ENCODE measurements around the gene NT5C3B. TPM values are rescaled to one million over a fixed set of nuclear protein-coding genes. Genes with fewer than 3 reads are reported as not detected.
A peak's percentile ranks its signal among the peaks of the same experiment; 100 is the strongest.
"Not testable (repeated sequence)": the region's sequence is repeated elsewhere in the genome, so short reads cannot be mapped to it uniquely, and the experiment has no call there.

NT5C3B gene
- total RNA-seq, 1 donor from 2014 or later = 43.6 TPM

DNA sequence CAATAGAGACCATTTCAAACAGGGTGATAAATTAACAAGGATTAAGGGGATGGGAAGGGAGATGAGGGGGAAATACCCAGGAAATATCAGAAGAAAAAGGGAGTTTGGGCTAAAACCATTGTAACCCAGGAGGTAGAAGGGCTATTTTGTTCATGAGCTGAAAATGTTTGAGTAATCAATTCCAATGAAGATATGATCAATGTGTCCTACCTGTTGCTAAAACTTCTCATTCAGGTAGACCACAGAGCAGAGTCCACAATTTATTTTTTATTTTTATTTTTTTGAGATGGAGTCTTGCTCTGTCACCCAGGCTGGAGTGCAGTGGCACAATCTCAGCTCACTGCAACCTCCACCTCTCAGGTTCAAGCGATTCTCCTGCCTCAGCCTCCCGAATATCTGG, 3.4 kb upstream of the NT5C3B start:
- DNase-seq = not testable (repeated sequence)

DNA sequence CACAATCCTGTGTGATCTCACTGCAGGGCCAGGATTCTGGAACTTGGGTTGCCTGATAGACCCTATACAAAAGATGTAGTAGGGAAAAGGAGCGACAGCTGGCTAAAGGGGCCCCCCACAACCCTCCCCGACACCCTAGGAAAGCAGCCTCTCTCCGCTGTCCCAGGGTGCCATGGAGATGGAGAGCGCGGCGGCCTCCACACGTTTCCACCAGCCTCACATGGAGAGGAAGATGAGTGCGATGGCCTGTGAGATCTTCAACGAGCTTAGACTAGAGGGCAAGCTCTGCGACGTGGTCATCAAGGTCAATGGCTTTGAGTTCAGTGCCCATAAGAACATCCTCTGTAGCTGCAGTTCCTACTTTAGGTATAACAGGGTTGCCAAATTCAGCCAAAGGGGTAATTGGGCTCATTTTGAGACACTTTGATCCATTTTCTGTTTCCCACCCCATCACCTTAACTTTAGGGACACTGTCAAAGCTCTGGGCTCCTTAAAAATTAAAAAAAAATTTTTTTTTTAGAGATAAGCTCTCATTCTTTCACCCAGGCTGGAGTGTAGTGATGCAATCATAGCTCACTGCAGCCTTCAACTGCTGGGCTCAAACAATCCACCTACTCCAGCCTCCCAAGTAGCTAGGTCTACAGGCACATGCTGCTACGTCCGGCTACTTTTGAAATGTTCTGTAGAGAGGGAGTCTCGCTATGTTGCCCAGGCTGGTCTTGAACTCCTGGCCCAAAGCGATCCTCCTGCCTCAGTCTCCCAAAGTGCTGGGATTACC, 1.9 kb upstream of the NT5C3B start, which contains the start of gene KLHL10:
TSS of gene KLHL10 (plus strand) at position 65 of the 778 bp plus-strand sequence. CDS start at position 173, 108 bp downstream.
- DNase-seq = no peak

DNA sequence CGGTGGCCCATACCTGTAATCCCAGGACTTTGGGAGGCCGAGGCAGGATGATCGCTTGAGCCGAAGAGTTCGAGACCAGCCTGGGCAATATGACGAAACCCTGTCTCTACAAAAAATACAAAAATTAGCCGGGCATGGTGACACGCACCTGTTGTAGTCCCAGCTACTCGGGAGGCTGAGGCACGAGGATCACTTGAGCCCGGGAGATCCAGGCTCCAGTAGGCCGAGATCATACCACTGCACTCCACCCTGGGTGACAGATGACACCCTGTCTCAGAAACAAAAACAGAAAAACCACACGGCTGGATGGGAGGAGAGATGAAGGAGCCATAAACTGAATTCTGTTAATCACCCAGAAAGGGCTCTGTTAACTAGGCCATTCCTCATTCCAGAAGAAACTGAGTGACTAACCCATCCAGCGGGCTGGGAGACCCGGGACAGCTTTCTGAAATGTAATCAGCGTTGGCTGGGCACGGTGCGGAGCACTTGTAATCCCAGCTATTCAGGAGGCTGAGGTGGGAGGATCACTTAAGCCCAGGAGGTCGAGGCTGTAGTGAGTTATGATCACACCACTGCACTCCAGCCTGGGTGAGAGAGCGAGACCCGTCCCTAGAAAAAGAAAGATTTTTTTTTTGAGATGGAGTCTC, 641 bp upstream of the NT5C3B start:
- DNase-seq = no peak

DNA sequence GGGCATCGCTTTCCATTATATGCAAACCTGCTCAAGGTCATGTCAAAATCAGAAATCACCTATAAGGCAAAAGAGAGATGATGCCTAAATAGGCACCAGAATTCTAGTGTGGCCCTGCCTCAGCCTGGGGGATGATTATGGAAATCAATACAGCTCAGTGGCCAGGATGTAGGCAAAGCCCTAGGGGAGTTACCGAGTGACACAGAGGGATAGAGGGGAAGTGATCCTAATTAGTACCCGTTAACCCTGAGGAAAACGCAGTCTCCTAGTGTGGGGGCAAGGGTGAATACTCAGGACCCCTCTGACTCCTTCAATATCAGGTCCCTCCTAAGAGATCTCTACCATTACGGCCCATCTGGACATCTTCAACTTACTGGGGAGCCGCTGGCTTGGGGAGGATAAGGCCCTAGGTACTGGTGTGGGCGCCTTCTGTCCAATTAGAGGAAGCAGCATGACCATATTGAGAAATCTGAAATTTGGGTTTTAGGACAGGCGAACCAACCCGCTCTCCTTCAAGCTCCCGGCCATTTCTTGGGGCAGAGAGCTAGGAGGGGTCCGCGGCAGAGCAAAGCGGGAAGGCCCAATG, 725 bp downstream of the NT5C3B start:
- no peak for DNase-seq

DNA sequence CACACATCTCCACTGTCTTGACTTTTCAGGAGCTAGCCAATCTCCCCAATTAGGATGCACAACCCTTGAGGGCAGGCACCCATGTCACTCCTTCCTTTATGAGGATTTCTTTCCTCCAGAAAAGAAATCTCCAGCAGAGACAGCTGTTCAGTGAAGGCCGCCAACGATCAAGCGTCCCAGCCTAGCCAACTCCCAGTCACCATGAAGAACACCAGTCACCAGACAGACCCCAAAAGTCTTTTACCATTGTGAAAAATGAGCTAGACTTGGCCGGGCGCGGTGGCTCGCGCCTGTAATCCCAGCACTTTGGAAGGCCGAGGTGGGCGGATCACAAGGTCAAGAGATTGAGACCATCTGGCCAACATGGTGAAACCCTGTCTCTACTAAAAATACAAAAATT, 6.1 kb downstream of the NT5C3B start:
- not testable (repeated sequence) for DNase-seq

DNA sequence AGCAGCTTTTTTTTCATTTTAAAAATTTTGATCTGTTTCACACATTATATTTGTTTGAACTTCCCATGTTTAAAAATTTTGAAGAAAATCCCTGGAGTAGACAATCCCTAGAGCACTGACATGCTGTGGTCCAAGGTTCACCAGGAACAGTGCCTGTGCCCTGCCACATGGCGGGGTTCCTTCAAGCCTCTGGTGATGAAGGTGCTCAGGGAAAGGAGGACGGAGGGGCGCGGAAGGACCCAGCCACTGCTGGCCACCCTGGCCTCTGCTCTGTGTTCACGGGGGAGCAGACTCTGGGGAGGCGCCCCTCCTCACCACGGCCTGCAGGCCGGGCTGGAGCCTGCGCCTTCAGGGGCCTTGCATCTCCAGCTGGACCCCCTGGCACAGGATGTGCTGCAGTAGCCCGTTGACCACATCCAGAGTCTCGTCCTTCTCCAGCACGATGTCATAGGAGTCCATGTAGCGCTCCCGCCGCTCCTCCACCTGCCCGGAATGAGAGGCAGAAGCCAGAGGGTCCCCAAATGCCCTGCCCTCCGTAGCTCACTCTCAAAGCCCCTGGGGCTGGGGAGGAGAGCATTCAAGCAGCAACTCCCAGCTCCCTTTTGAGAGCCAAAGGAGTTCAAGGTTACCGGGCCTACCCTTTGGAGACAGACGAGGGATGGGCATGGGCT, 10.7 kb downstream of the NT5C3B start:
- no peak for DNase-seq

DNA sequence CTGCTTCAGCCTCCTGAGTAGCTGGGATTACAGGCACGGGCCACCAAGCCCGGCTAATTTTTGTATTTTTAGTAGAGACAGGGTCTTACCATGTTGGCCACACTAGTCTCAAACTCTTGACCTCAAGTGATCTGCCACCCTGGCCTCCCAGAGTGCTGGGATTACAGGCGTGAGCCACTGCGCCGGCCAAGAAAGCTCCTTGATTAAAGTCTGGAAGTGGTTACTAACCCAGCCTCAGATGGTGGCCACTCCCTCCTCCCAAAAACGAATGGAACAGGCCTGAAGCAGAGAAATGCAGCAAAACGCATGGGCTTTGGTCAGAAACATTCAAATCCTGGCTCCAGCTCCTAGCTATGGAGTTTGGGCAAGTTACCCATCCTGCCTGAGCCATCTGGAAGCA, 11.9 kb downstream of the NT5C3B start:
- no peak for DNase-seq

DNA sequence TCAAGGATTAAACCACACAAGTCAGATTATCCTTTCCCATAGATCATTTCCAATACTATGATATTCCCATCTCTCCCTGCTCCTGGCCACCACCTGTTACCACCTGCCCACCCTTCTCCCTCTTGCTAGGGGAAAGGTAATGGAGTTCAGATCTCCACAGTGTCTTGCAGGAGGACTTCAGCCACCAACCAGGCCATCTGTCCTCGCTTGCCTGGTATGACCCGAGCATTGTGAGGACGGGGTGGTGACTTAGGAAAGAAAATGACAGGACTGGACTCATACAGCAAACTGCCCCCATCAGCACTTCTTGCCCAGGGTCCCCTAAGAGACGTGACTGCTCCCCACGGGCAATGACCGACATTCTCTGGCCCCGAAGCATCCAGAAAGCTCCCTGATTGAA, 12.5 kb downstream of the NT5C3B start:
- DNase-seq = no peak

DNA sequence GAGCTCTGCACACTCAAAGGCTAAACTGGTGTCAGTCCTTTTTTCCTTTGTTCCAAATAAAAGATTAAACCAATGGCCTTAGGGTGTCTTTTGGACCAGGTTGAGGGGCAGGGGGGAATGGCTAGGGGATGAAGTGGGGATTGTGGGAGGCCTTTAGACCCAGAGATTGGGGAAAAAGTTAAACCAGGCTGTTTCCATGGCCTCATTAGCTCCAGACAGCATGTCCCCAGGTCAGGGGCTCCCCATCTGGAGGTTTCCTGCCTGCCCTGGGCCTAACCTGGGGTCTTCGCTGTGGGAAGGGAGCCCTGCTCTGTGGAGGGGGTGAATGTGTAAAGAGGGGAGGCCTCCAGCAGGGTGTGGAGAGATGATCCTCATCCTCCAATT, 12.9 kb downstream of the NT5C3B start:
- DNase-seq = no peak

DNA sequence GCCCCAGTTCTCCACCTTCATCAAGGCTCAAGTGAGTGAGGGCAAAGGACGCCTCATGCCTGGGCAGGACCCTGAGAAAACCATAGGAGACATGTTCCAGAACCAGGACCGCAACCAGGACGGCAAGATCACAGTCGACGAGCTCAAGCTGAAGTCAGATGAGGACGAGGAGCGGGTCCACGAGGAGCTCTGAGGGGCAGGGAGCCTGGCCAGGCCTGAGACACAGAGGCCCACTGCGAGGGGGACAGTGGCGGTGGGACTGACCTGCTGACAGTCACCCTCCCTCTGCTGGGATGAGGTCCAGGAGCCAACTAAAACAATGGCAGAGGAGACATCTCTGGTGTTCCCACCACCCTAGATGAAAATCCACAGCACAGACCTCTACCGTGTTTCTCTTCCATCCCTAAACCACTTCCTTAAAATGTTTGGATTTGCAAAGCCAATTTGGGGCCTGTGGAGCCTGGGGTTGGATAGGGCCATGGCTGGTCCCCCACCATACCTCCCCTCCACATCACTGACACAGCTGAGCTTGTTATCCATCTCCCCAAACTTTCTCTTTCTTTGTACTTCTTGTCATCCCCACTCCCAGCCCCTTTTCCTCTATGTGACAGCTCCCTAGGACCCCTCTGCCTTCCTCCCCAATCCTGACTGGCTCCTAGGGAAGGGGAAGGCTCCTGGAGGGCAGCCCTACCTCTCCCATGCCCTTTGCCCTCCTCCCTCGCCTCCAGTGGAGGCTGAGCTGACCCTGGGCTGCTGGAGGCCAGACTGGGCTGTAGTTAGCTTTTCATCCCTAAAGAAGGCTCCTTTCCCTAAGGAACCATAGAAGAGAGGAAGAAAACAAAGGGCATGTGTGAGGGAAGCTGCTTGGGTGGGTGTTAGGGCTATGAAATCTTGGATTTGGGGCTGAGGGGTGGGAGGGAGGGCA, 13.6 kb downstream of the NT5C3B start:
- no peak for DNase-seq

DNA sequence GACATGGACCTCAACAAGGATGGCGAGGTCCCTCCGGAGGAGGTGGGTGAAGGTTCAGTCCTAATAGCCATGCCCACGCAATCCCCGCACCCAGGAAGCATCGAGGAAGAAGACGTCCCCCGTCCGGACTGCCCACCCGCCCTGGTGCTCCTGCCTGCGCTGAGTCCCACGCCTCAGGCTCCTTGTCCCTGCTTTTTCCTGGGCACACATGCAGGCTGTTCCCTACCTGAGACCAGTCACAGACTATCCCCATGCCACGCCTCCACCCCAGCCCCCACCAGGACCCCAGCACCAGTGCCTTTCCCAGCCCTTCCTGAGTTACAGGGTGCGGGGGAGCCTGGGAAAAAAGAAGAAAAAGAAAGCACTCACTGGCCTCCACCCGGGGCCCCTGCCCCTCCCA, 14.3 kb downstream of the NT5C3B start:
- no peak for DNase-seq

DNA sequence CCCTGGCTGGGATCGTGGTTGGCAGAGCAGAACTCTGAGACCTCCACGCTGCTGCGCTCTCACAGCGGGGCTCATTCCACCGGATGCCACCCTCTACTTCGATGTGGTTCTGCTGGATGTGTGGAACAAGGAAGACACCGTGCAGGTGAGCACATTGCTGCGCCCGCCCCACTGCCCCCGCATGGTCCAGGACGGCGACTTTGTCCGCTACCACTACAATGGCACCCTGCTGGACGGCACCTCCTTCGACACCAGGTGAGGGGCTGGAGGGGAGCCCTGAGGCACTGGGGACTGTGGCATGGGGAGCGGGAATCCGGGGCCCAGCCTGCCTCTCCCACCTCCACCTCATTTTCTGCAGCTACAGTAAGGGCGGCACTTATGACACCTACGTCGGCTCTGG, 18.0 kb downstream of the NT5C3B start:
- DNase-seq = no peak

DNA sequence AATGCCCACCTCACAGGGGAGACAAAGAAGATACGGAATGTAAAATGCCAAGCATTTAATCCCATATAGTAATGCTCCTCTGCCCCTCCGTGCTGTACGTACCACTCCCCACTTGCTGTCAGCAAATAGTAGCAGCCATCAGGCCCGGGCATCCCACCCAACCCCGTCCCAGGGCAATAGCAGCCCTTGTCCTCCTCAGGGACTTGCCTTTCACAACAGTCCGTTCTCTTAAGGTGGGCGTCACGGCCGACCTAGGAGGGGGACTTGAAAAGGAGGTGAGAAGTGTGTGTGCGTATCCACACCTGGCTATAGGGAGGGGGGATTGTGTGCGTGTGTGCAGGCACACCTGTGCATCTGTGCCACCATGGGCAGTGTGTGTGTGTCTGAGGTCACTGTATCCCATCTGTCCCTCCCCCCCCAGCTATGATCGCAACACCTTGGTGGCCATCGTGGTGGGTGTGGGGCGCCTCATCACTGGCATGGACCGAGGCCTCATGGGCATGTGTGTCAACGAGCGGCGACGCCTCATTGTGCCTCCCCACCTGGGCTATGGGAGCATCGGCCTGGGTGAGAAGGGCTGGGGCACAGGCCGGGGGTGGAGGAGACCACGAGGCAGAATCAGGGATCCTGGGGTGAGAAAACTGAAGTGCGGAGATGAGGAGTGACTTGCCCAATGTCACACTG, 19.3 kb downstream of the NT5C3B start:
- DNase-seq = no peak

DNA sequence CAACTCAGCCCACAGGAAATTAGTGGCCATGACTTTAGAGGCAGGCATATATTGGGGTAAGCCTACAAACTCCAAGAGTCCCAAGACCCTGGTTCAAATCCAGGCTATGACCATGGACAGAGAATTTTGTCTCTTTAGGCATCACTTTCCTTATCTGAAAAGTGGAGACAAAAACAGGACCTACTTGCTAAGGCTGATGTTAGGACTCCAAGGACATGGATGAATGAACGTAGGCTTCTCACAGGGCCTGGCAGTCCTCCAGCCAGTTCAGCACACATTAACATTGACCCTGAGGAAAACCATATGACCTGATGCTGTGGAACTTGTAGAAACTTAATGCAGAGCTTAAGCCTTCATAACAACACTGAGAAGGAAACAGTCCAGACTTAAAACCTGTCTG, 21.8 kb downstream of the NT5C3B start:
- DNase-seq = no peak

DNA sequence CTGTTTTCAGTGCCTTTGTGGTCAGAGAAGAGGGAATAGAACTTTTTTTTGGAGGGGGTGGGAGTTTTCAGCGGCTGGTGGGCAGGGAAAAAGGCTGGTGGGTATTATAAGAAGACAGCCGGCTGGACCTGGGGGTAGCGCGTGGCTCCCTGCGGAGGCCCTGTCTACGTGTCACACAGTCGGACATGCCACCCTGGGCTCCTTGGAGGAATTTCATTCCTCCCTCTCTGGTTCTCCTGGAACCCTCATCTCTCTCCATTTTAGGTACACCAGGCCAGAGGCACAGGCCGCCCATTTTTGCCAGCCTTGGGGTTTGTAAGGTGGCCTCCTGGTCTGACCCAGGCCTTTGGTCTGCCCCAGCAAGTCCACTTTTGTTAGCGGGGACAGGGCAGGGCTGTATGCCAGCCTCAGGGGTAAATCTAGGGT, 22.3 kb downstream of the NT5C3B start:
- no peak for DNase-seq

DNA sequence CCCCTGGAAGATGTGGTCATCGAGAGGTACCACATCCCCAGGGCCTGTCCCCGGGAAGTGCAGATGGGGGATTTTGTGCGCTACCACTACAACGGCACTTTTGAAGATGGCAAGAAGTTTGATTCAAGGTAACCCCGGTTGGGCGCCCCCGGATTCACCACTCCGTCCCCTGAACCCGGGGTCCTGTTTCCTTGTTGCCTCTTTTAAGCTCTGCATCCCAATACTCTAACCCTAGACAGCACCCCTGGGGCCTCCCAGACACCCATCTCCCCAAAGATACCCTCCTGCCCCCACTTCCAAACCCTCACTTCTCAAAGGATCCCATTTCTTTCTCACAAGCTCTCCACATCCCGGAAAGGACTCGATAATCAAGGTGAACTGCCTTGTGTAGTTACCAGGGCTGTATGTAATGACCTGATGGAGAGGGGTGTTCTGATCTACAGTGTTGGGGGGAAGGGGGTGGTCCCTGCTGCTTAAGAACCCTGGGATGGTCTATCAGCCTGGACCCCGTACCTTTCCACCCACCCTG, 22.8 kb downstream of the NT5C3B start:
- no peak for DNase-seq

DNA sequence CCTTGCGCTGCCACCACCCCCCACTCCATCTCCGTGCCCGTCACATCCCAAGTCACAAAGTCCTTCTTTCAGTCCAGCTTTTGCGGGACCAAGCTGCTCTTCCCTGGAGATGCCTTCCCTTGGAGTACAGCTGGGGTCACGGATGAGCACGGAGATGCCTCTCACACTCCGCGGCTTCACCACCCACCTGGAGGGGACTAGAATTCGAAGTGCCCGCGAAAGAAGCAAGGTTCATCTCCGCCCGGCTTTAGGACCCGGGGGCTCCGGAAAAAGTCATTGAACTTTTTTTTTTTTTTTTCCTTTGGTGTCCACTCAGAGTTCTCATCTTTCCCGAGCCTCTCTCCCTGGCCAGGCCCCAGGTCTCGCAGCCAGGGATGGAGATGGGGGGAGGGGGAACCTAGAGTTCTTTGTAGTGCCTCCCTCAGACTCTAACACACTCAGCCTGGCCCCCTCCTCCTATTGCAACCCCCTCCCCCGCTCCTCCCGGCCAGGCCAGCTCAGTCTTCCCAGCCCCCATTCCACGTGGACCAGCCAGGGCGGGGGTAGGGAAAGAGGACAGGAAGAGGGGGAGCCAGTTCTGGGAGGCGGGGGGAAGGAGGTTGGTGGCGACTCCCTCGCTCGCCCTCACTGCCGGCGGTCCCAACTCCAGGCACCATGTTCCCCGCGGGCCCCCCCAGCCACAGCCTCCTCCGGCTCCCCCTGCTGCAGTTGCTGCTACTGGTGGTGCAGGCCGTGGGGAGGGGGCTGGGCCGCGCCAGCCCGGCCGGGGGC, 23.5 kb downstream of the NT5C3B start, which contains the start of gene FKBP10:
TSS of gene FKBP10 (plus strand) at position 624 of the 771 bp plus-strand sequence. CDS start at position 655, 31 bp downstream.
- peak; percentile 74 for DNase-seq

DNA sequence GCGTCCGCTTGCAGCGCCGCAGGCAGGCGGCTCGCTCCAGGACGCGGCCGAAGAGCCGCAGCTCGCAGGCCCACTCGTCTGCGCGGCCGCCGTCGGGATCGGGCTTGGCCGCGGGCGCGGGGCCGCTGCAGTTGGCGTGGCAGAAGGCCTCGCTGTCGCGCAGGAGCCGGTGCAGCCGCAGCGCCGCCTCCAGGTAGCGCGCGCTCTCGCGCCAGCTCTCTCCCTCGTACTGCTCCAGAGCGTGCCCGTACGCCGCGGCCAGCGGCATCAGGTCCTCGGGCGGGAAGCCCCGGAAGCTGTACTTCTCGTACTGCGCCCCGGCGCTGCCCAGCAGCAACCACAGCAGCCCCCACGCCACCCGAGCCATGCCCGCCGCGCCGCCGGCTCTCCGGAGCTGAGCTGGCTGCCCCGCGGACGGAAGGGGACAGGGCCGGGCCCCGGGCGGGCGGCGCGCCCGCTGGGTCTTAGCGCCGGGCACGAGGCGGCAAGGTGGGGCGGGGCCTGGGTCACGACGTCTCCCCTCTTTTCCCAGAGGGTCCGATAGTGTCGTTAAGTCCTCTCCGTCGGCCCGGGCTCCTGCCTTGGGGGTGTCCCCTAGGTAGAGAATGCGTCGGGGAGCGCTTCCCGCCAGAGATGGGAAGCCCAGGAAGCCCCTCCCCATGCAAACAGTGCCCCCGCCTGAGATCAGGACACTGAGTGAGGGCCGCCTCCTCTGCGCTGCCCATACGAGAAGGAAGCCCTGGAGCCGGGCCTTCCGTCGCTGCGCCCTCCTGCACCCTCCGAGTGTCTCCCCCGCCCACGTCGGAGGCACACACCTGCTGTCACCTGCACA, 24.3 kb downstream of the NT5C3B start, which contains the start of gene P3H4:
TSS of gene P3H4 (minus strand) at position 401 of the 832 bp plus-strand sequence. CDS start at position 367, 34 bp downstream.
- DNase-seq = peak; percentile 44
